Muscle of leg (tissue), 11 donors: ENCODE results near the gene RRP9. TPM values are rescaled to one million over a fixed set of nuclear protein-coding genes. Genes with fewer than 3 reads are reported as not detected.

Experiments
- DNase-seq: peaks from one replicate; pipeline ENCODE4 v3.0.0; 2013
- H3K27ac ChIP-seq: one replicate; pipeline ENCODE4 v1.5.1; 2013; ENCODE audit warnings: mild to moderate bottlenecking, low read length, control low read depth
- H3K27me3 ChIP-seq: one replicate; pipeline ENCODE4 v1.6.1; 2013; ENCODE audit warnings: low read length; ENCODE audit not compliant: control insufficient read depth, insufficient read depth
- H3K36me3 ChIP-seq: one replicate; pipeline ENCODE4 v1.6.1; 2013; ENCODE audit warnings: low read length; ENCODE audit not compliant: control insufficient read depth, insufficient read depth
- H3K4me1 ChIP-seq: one replicate; pipeline ENCODE4 v1.6.1; 2013; ENCODE audit warnings: low read length; ENCODE audit not compliant: control insufficient read depth, insufficient read depth
- H3K4me3 ChIP-seq: one replicate; pipeline ENCODE4 v1.5.1; 2013; ENCODE audit warnings: low read length, control low read depth
- H3K9me3 ChIP-seq: replicated peaks from 2 replicates; pipeline ENCODE4 v1.6.1; 2013; ENCODE audit warnings: low read depth, low read length; ENCODE audit not compliant: control insufficient read depth
- WGBS: methylation state at CpG from one replicate; pipeline ENCODE4 v1.1.5; 2013; ENCODE audit warnings: missing lambda C conversion rate; ENCODE audit not compliant: insufficient coverage; 5-methylcytosine and 5-hydroxymethylcytosine counted together
- polyA plus RNA-seq, 8 donors: library from polyadenylated mRNA; unstranded; fragments of 120-200 nt; gene quantifications; one replicate each; pipeline versions ENCODE4 v1.2.1 to v1.2.3, GENCODE V29; 2013; ENCODE audit warnings: inconsistent platforms in 1 of 8, low replicate concordance in 1 of 8; ENCODE audit not compliant: insufficient read length in 8 of 8, insufficient read depth in 1 of 8
- total RNA-seq: library from RNA; stranded (reverse); fragments of 120-200 nt; gene quantifications from one replicate; pipeline ENCODE4 v1.2.4, GENCODE V29; 2013

RRP9 gene
- total and polyA plus RNA-seq, 9 donors = 14.1 to 18.3 (median 16.1) TPM

DNA sequence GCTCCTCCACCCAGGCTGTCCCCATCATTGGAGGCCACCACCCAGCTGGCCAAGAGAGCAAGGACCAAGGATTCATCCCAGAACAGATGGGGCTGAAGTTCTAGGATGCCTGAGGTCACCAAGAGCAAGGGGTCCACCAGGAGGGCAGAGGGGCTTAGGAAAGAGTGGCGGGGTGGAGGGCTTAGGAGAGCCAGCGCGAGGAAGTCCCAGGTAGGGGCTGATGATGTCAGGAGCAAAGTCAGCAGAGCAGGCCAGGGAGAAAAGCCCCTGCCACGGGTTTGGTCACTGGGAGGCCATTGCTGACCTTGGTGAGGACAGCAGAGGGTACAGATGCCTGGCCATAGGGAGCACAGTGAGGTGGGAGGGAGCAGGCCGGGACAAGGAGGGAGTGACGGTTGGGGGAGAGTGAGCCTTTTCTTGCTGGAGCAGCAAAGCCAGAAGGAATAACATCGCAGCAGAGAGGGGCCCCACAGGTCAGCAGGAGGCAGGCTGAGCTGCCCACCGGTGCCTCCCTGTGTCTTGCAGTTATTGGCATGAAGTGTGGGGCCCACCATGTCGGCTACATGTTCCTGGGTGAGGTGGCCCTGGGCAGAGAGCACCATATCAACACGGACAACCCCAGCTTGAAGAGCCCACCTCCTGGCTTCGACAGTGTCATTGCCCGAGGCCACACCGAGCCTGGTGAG lies 5.7 kb upstream of the RRP9 start:
- no peak overlapping the region for H3K4me3 ChIP-seq
- WGBS = 66% methylated on average over 12 of the region's 13 CpGs
- no peak for DNase-seq

DNA sequence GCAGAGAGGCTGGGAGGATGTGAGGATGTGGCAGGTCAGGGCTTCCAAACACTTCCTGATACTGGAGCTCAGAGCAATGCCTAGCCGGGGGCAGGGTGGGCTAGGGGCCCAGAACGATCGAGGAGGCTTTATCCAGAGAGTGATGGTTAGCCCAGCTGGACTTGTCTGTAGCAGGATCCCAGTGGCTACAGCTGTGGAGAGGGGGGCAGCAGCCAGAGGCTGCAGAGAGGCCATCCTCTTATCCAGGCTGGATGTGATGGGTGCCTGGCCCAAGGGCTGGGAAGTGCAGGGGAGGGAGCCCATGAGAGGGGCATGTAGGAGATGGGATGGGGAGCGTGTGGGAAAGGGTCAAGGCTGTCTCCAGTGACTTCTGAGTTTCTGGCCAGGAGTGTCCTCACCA lies 5.1 kb upstream of the RRP9 start:
- 48% methylated on average over 3 of the region's 4 CpGs for WGBS
- no peak overlapping the region for H3K27ac ChIP-seq
- no peaks in the 10 kb centered on the region for H3K36me3 ChIP-seq

More for the DNA sequence above, 5.7 kb upstream of the RRP9 start:
- H3K4me1 ChIP-seq = peaks cover 12% of the 10 kb centered on the region
- no peaks in the 10 kb centered on the region for H3K36me3 ChIP-seq
- H3K27ac ChIP-seq = no peak overlapping the region
- H3K9me3 ChIP-seq = no peaks in the 10 kb centered on the region
- peaks cover 2% of the 10 kb centered on the region for H3K27me3 ChIP-seq

DNA sequence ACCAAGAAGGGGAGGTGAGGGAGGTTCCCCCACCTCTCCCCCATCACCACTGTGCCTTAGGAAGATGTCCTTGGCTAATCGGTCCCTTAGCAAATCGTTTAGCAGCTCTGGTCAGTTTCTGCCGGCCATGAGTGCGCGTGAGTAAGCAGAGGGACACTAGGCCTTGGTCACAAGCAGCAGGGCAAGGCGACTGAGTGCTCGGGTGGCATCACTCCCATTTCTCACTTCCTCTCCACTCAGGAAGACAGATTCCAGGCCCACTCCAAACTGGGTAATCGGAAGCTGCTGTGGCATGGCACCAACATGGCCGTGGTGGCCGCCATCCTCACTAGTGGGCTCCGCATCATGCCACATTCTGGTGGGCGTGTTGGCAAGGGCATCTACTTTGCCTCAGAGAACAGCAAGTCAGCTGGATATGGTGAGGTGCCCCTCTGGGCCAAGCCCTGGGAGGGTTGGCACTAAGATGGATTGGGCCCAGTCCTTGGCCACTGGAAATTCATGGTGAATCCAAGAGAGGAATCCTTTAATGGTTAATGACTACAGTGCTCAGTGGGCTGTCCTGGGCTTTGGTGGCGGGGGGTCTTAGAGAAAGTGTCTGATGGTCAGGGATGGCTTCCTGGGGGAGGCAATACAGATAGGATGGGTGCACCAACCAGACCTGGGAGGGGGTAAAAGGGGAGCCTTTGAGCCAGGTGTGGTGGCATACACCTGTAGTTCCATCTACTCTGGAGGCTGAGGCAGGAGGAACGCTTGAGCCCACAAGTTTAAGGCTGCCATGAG lies 4.4 kb upstream of the RRP9 start:
- no peak overlapping the region for H3K4me3 ChIP-seq
- no peak overlapping the region for H3K27ac ChIP-seq
- H3K4me1 ChIP-seq = peaks cover 18% of the 10 kb centered on the region
- H3K36me3 ChIP-seq = no peaks in the 10 kb centered on the region
- no peak for DNase-seq
- H3K9me3 ChIP-seq = no peaks in the 10 kb centered on the region
- H3K27me3 ChIP-seq = peaks cover 2% of the 10 kb centered on the region
- 92% methylated on average over 11 of the region's 14 CpGs for WGBS

More for the DNA sequence above, 5.1 kb upstream of the RRP9 start:
- H3K4me1 ChIP-seq = peaks cover 14% of the 10 kb centered on the region
- no peak overlapping the region for H3K4me3 ChIP-seq
- DNase-seq = no peak
- H3K27me3 ChIP-seq = peaks cover 2% of the 10 kb centered on the region
- no peaks in the 10 kb centered on the region for H3K9me3 ChIP-seq

DNA sequence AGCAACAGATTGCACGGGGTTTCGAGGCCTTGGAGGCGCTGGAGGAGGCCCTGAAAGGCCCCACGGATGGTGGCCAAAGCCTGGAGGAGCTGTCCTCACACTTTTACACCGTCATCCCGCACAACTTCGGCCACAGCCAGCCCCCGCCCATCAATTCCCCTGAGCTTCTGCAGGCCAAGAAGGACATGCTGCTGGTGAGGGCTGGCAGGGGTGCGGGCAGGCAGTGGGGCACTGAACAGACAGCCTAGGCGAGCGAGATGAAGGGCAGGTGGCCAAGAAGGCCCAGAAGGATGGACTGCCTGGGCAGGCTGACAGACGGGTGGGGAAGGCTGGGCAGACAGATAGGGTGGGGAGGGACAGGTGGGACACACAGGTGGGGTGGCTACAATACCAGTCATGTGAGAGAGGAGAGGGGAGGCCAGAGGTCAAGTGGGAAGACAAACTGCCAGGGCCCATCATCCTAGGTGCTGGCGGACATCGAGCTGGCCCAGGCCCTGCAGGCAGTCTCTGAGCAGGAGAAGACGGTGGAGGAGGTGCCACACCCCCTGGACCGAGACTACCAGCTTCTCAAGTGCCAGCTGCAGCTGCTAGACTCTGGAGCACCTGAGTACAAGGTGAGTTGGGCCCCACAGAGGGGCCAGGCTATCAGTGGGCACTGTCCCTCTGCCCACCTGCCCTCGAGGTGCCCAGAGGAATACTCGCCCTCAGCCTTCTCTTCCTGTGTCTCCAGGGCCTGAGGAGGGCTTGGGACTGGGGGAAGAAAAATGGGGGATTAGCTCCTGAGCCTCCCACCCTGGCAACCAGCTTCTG lies 3.5 kb upstream of the RRP9 start:
- Histone ChIP-seq H3K27ac (no peak overlapping the region), H3K4me3 (no peak overlapping the region), H3K9me3 (no peaks in the 10 kb centered on the region), H3K4me1 (peaks cover 25% of the 10 kb centered on the region), H3K36me3 (no peaks in the 10 kb centered on the region), H3K27me3 (no peaks in the 10 kb centered on the region)
- 82% methylated on average over 17 of the region's 18 CpGs for WGBS
- peak; percentile 6 for DNase-seq

DNA sequence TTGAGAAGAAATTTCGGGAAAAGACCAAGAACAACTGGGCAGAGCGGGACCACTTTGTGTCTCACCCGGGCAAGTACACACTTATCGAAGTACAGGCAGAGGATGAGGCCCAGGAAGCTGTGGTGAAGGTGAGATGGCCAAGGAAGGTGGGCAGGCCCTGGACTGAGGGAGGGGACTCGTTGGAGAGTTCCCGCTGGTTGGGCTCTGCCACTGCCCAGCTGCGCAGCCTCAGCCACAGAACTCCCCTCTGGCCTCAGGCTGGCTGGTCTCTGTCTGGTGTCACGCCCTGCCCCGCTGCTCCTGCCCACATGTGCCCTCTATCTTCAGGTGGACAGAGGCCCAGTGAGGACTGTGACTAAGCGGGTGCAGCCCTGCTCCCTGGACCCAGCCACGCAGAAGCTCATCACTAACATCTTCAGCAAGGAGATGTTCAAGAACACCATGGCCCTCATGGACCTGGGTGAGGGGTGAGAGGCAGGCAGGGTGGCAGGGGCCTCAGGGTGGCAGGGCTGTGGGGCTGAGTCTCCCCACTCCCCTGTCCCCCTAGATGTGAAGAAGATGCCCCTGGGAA lies 2.8 kb upstream of the RRP9 start:
- no peaks in the 10 kb centered on the region for H3K9me3 ChIP-seq
- peak; percentile 6 for DNase-seq
- H3K36me3 ChIP-seq = no peaks in the 10 kb centered on the region
- H3K27me3 ChIP-seq = no peaks in the 10 kb centered on the region
- no peak overlapping the region for H3K27ac ChIP-seq
- peaks cover 25% of the 10 kb centered on the region for H3K4me1 ChIP-seq
- H3K4me3 ChIP-seq = no peak overlapping the region
- whole genome bisulfite sequencing = 77% methylated on average over 9 of the region's 11 CpGs

DNA sequence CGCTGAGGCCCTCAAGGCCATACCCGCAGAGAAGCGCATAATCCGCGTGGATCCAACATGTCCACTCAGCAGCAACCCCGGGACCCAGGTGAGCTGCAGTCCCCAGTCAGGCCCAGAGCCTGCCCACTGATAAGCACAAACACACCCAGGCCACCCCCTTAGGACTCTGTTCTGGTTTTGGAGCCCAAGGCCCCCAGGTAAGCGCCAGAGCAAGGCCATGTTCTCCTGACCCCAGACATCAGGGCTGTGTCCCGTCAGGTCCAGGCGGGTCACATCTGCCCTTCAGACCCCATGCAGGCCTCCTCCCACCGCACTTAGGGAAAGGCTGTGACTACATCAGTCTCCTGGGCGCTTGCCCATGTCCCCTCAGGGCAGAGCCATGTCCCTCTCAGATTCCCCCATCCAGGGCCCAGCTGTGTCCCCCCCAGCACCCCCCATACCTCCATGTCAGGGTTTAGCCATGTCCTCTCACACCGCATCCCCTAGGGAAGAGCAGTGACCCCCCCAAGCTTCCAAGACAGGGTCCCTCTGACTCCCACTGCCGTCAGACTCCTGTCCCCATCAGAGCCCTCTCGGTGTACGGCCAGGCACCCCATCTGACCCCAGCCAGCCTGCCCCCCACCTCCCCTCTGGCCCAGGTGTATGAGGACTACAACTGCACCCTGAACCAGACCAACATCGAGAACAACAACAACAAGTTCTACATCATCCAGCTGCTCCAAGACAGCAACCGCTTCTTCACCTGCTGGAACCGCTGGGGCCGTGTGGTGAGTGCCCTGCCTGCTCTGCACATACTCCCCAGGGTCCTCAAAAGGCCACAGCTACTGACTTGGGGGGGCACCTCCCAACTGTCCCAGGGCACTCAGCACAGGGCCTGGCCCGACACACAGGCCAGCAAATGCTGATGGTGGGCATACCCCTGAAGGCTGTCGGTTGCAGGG lies 2.0 kb upstream of the RRP9 start:
- 92% methylated on average over 20 of the region's 21 CpGs for WGBS
- DNase-seq = no peak
- peaks cover 25% of the 10 kb centered on the region for H3K4me1 ChIP-seq
- peaks cover 7% of the 10 kb centered on the region for H3K36me3 ChIP-seq
- no peak overlapping the region for H3K27ac ChIP-seq
- H3K4me3 ChIP-seq = no peak overlapping the region
- H3K27me3 ChIP-seq = no peaks in the 10 kb centered on the region
- H3K9me3 ChIP-seq = no peaks in the 10 kb centered on the region

DNA sequence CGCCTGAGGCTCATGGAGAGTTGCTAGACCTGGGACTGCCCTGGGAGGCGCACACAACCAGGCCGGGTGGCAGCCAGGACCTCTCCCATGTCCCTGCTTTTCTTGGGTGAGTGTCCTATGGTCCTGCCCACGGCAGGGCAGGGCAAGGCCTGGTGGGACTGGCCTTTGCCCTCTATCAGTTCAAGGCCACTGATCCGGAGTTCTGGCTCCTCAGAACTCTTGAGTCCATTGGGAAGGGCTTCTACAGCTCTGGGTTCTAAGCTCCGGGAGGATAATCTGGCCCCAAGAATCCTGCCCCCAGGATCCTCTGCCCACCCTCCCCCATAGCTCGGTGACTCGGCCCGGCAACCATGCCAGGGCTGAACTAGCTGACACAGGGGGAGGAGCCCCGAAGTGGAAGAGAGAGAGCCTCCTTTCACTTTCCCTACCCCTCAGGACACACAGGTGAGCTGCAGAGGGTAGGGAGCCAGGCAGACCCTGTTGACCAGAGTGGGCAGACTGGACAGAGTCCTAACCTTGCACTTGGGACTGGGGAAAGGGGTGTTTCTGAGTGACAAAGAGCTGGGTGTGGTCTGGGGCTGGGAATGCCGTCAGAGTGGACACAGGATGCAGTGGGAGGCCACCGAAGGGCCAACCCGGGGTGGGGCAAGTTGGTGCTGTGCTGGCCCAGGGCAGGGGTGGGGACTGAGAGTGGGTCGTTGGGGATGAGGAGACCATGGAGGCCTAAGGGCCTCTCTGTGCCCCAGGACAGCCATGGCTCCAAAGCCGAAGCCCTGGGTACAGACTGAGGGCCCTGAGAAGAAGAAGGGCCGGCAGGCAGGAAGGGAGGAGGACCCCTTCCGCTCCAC lies 1.1 kb upstream of the RRP9 start:
- H3K4me3 ChIP-seq = peak overlapping the region; percentile 52
- peaks cover 13% of the 10 kb centered on the region for H3K36me3 ChIP-seq
- H3K27me3 ChIP-seq = no peaks in the 10 kb centered on the region
- no peaks in the 10 kb centered on the region for H3K9me3 ChIP-seq
- H3K4me1 ChIP-seq = peaks cover 25% of the 10 kb centered on the region
- 71% methylated on average over 10 of the region's 17 CpGs for WGBS
- H3K27ac ChIP-seq = peak overlapping the region; percentile 88
- DNase-seq = peak; percentile 43

DNA sequence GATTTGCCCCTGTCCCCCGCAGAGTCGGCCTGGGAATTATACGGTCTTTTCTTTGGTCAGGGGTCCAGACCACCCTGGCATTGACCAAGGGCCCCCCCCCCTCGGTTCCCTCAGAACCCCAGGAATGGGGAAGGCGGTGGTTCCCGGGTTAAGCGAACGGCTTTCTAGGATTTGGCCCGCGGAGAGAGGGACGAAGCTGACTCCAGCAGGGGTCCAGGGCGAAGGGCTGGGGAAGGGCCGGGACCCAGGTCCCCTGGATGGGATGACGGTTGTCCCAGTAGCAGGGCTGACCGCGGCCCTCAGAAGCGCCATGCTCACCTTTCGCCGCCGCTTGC lies 274 bp downstream of the RRP9 start:
- Histone ChIP-seq H3K9me3 (no peaks in the 10 kb centered on the region), H3K4me3 (peak overlapping the region; percentile 95), H3K4me1 (peaks cover 25% of the 10 kb centered on the region), H3K27ac (peak overlapping the region; percentile 76), H3K27me3 (no peaks in the 10 kb centered on the region), H3K36me3 (peaks cover 27% of the 10 kb centered on the region)
- no peak for DNase-seq
- 0% methylated on average over 13 of the region's 20 CpGs for WGBS
